NCI-H1436 (cell line): Measurements from ENCODE around the gene SLCO2B1.

Experiments used
- DNase-seq: peaks from one replicate; lab custom pipeline; 2025; lab: John Stamatoyannopoulos, UW

The SLCO2B1 gene

GRCh38 chr11:75161506-75162095 lies 10.7 kb downstream of the SLCO2B1 start:
- DNase-seq, result no peak

- DNase-seq, result no peak
Observed at GRCh38 chr11:75162954-75163353, 12.0 kb downstream of the SLCO2B1 start.

DNA sequence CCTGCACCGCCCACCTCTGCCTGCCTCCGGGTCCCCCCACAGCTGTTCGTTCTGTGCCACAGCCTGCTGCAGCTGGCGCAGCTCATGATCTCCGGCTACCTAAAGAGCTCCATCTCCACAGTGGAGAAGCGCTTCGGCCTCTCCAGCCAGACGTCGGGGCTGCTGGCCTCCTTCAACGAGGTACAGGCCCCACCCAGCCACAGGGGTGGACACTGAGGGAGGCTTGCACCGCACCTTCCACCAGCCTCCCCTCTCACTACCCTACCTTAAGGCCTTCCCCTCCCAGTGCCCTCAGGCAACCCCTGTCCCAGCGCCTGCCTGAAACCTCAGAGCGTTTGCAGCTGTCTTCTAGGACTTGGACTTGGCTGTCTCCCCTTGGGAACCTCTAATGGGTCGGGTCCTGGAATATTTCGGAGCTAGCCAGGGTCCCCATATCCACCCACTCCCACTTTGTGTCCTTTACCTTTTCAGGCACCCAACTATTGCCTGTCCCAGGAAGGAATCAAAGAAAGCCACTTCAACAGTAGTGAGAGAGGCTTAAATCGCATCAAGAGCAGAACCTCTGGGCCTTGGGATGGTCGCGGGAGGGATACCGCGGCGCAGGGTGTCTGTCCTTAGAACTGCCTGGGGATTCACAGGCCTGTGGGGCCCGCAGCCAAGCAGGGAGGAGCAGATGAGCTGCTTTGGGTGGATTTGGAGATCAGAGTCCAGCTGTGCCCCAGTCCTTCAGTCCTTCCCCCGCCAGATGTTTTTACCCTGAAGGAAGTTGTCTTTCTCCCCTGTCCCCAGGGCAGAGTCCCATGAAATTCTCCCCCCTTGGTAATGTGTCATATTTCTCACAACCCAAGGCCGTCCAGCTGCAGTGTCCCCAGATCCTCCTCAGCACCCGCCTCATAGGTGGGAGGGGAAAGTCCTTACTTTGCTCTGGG lies 13.3 kb downstream of the SLCO2B1 start:
- no peak for DNase-seq

GRCh38 chr11:75165721-75166120 lies 14.8 kb downstream of the SLCO2B1 start:
- no peak for DNase-seq

- no peak for DNase-seq
Observed at GRCh38 chr11:75166791-75167190, 15.9 kb downstream of the SLCO2B1 start.

DNA sequence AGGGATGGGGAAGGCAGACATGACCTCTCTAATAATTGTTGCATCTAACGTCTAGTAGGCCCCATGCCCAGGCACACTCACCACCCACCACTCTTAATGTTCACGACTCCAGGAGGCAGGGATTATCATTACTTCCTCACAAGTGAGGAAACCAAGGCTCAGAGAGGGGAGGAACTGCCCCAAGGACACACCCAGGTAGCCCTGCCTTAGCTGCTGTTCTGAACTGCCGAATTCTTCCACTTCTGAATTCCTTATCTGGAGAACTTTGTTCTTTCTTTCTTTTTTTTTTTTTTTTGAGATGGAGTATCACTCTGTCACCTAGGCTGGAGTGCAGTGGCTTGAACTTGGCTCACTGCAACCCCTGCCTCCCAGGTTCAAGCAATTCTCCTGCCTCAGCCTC lies 16.7 kb downstream of the SLCO2B1 start:
- DNase-seq, result no peak

- no peak for DNase-seq
Observed at GRCh38 chr11:75169101-75169885, 18.4 kb downstream of the SLCO2B1 start.

GRCh38 chr11:75170516-75171201 lies 19.8 kb downstream of the SLCO2B1 start:
- no peak for DNase-seq

GRCh38 chr11:75173336-75173735 lies 22.4 kb downstream of the SLCO2B1 start:
- no peak for DNase-seq

- no peak for DNase-seq
Observed at GRCh38 chr11:75174781-75175370, 24.0 kb downstream of the SLCO2B1 start.

DNA sequence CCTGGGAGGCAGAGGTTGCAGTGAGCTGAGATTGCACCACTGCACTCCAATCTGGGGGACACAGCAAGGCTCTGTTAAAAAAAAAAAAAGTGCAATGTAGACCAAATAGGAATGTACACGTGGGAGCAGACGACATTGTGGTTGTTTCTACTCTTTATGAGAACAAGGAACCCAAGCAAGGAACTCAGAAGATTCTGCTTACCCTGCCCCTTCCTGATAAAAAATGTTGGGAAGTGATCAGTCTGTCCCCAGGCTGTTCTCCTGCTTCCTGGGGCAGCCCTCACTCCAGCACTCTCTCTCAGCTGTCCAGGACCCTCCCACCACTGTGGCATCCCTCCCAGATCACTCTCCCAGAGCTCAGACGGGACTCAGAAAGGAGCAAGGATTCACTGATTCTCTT lies 31.8 kb downstream of the SLCO2B1 start:
- no peak for DNase-seq

GRCh38 chr11:75184051-75184450 lies 33.1 kb downstream of the SLCO2B1 start:
- no peak for DNase-seq

GRCh38 chr11:75184757-75185425 lies 34.0 kb downstream of the SLCO2B1 start:
- no peak for DNase-seq

- no peak for DNase-seq
Observed at GRCh38 chr11:75185866-75186265, 35.0 kb downstream of the SLCO2B1 start.

DNA sequence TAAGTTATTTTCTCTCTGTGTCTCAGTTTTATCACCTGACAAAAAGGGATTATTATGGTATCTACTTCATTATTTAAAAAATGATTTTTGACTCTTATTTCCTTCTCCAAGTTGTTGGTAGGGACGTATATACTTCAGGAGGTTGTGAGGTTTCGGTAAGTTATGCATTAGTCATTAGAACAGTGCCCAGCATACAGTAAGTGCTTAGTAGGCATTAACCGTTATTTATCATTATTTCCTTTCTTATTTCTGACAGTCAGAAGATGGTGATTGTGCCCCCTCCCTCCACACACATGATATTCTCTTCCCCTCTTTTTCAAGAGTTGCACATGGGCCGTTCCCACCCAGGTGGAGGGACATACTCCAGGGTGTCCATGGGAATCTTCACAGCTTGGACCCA lies 36.1 kb downstream of the SLCO2B1 start:
- no peak for DNase-seq

DNA sequence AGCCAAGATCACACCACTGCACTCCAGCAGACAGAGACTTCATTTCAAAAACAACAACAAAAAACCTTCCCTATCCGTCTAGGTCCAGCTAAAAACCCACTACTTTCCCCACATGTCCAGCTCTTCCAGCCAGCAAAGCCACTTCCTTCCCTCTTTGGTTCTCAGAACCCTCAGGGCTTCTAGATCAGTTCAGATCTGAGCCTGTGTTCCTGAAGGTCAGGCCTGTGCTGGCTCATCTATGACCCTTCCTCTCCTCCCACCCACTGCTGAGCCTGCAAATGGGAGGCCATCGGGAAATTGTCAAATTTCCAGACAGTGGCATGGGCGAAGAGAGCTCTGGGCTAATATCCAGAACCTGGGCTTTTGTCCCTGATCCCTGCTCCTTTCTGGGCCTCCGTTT lies 37.8 kb downstream of the SLCO2B1 start:
- no peak for DNase-seq

DNA sequence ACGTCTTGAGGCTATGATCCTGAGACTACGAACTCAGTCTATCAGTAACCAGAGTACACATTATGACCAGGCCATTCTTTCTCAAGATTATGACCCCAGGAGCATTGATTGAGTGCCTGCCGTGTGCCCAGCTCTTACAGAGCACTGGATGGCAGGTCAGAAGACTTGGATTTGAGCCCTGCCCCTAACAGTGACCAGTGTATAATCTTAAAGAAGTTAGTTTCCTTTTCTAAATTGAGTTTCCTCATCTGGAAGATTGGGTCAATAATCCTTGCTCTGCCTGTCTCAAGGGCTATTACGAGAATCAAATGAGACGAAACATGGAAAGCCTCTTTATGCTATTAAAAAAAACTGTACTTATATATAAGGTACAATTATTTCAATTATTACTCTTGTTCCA lies 38.2 kb downstream of the SLCO2B1 start:
- DNase-seq, result no peak

GRCh38 chr11:75189911-75190310 lies 39.0 kb downstream of the SLCO2B1 start:
- no peak for DNase-seq

GRCh38 chr11:75190652-75191329 lies 39.9 kb downstream of the SLCO2B1 start:
- no peak for DNase-seq

DNA sequence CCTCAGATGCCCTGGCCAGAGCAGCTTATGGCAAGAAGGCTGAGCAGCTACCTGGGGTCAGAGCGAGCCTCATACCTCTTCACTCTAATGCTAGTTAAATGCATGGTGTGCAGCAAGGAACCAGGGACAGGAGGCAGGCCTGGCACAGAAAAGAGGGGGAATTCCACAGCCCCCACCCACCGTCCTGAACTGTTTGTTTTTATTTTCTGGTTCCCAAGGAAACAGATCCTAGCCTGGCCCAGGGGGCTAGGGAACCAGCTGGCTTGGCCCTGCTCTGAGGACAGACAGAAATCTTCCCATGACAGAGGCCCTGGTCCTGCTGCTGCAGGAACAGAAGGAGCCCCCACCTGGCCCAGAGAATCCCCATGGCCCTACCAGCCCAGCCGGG lies 40.4 kb downstream of the SLCO2B1 start:
- no peak for DNase-seq

DNA sequence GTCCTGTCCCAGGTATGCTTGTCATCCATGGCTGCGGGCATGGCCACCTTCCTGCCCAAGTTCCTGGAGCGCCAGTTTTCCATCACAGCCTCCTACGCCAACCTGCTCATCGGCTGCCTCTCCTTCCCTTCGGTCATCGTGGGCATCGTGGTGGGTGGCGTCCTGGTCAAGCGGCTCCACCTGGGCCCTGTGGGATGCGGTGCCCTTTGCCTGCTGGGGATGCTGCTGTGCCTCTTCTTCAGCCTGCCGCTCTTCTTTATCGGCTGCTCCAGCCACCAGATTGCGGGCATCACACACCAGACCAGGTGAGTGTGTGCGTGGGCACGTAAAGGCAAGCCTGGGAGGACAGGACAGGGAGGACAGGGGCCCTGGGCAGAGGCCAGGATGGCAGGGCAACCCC lies 42.4 kb downstream of the SLCO2B1 start:
- no peak for DNase-seq
